SU-DHL-6 (cell line): ENCODE results near the gene C17orf107.

ENCODE experiments used
- CTCF ChIP-seq: fragments of 200-600 bp; sonication (generic); IDR thresholded peaks from one replicate; pipeline ENCODE4 v1.5.1; 2017; ENCODE audit warnings: antibody characterized with exemption, mild to moderate bottlenecking, low read length, moderate library complexity; ENCODE audit not compliant: insufficient read depth, poor library complexity, severe bottlenecking
- EZH2phosphoT487 ChIP-seq: fragments of 200-600 bp; sonication (generic), shearing (Covaris generic); conservative IDR thresholded peaks from 2 replicates; pipeline ENCODE4 v1.6.1; 2018; ENCODE audit warnings: mild to moderate bottlenecking, antibody characterized with exemption, low read length, moderate library complexity, mixed read lengths

GRCh38 chr17:4944554-4945175, 45.3 kb downstream of the C17orf107 start:
- no peak for TF ChIP-seq CTCF
- no peak for TF ChIP-seq EZH2phosphoT487
